Karpas-422 (cell line): ENCODE measurements around the gene TMPRSS13. TPM values are rescaled to one million over a fixed set of nuclear protein-coding genes. Genes with fewer than 3 reads are reported as not detected.

Source experiments
- DNase-seq: peaks from one replicate; pipeline ENCODE4 v3.0.0-alpha.2; 2015
- H2AFZ ChIP-seq: fragments of 200-600 bp; sonication (generic); 2 replicates; pipeline ENCODE4 v1.6.1; 2014; ENCODE audit warnings: antibody characterized with exemption, low read length, mixed read lengths
- H3K27ac ChIP-seq: fragments of 200-600 bp; sonication (generic); 2 replicates; pipeline ENCODE4 v1.5.1; 2014; ENCODE audit warnings: mild to moderate bottlenecking, low read length, moderate library complexity
- H3K27me3 ChIP-seq: fragments of 200-600 bp; sonication (generic); 2 replicates; pipeline ENCODE4 v1.6.1; 2014; ENCODE audit warnings: low read length, mixed read lengths
- H3K36me3 ChIP-seq: fragments of 200-600 bp; sonication (generic); 2 replicates; pipeline ENCODE4 v1.6.1; 2014; ENCODE audit warnings: low read length, mixed read lengths; ENCODE audit not compliant: insufficient read depth
- H3K4me1 ChIP-seq: fragments of 200-600 bp; sonication (generic); 2 replicates; pipeline ENCODE4 v1.6.1; 2014; ENCODE audit warnings: mild to moderate bottlenecking, low read length, mixed read lengths
- H3K4me2 ChIP-seq: fragments of 200-600 bp; sonication (generic); 2 replicates; pipeline ENCODE4 v1.6.1; 2014; ENCODE audit warnings: low read length, low read depth, mild to moderate bottlenecking; ENCODE audit not compliant: poor library complexity, severe bottlenecking
- H3K4me3 ChIP-seq: fragments of 200-600 bp; sonication (generic); 2 replicates; pipeline ENCODE4 v1.5.1; 2014; ENCODE audit warnings: mild to moderate bottlenecking, antibody characterized with exemption, low read length, mixed read lengths
- H3K79me2 ChIP-seq: fragments of 200-600 bp; sonication (generic); 2 replicates; pipeline ENCODE4 v1.6.1; 2014; ENCODE audit warnings: mild to moderate bottlenecking, low read length, mixed read lengths
- H3K9ac ChIP-seq: fragments of 200-600 bp; sonication (generic); 2 replicates; pipeline ENCODE4 v1.6.0; 2014; ENCODE audit warnings: low read length
- H3K9me2 ChIP-seq: fragments of 200-600 bp; sonication (generic), shearing (Covaris generic); replicated peaks from 2 replicates; pipeline ENCODE4 v1.6.0; 2014; ENCODE audit warnings: mild to moderate bottlenecking, low read length, moderate library complexity; ENCODE audit not compliant: insufficient read depth
- H3K9me3 ChIP-seq: fragments of 300-700, 200-600 bp; sonication (generic); 2 replicates; pipeline ENCODE4 v1.6.1; 2014; ENCODE audit warnings: low read length, mixed read lengths
- H4K20me1 ChIP-seq: fragments of 200-600 bp; sonication (generic); 2 replicates; pipeline ENCODE4 v1.6.1; 2014; ENCODE audit warnings: mild to moderate bottlenecking, antibody characterized with exemption, low read length, low read depth; ENCODE audit not compliant: insufficient read depth
- total RNA-seq: library from RNA; depleted of rRNA; stranded (reverse); fragments of >200 nt; shearing (Covaris generic); gene quantifications from 2 replicates; pipeline ENCODE4 v1.2.3, GENCODE V29; 2014; ENCODE audit warnings: low replicate concordance

Gene TMPRSS13
- total RNA-seq, 1 experiment from 2014 or later, result 1.1 TPM

DNA sequence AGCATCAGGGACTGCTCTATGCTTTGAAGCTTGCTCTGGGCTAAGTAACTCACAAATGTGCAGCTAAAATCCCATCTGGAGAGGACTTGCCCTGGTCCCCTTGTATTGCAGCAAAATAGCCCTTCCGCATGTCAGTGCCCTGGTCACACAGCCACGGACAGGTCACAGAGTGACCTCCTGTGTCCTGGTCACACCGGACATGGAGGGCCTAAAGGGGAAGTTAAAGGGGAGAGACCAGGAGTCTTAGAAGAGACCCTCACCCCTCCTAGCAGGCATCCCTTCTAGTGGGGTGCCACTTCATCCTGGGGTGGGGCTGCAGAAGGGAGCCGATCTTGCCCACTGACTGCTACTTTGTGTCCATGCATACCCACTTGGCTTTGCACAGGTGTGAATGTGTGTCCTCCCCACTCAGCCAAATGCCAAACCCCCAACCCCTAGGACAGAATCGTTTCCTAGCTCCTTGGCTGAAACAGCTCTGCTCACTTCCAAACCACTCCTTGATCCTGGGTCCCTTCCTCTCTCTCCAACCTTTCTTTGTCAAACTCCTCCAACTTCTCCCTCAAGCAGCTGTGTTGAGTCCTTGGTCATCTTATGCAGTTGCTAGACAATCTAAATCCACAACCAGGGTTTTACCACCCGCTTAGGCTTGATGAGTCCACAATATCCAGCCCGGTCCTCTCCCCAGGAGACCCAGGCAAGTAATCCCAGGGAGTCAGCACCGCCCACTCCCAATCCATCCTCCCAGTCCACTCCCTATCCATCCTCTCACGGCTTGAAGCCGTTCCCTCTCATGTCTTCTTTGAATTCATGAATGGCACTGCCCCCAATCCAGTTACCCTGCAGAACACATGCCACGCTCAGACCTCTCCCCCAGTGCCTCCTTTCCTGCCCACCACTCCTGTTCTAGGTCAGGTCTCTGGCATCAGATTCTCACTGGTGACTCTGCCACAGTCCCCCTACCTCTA is 49.4 kb downstream of the TMPRSS13 start:
- Histone ChIP-seq H3K9me2 (no peaks in the 10 kb centered on the region), H3K9me3 (no peaks in the 10 kb centered on the region), H4K20me1 (no peaks in the 10 kb centered on the region), H3K4me3 (no peak overlapping the region), H3K4me2 (no peak overlapping the region), H2AFZ (no peak overlapping the region), H3K36me3 (no peaks in the 10 kb centered on the region), H3K4me1 (no peaks in the 10 kb centered on the region), H3K79me2 (no peaks in the 10 kb centered on the region), H3K9ac (no peak overlapping the region), H3K27me3 (no peaks in the 10 kb centered on the region), H3K27ac (no peak overlapping the region)
- no peak for DNase-seq

GRCh38 chr11:117878939-117879475 is 50.2 kb downstream of the TMPRSS13 start:
- Histone ChIP-seq H3K9me2 (no peaks in the 10 kb centered on the region), H3K27ac (no peak overlapping the region), H3K27me3 (no peaks in the 10 kb centered on the region)

GRCh38 chr11:117878314-117878938 is 50.8 kb downstream of the TMPRSS13 start:
- H3K4me1 ChIP-seq, result no peaks in the 10 kb centered on the region
- no peak for DNase-seq
- H3K9me2 ChIP-seq, result no peaks in the 10 kb centered on the region
- no peak overlapping the region for H3K4me2 ChIP-seq
- H2AFZ ChIP-seq, result no peak overlapping the region
- H3K4me3 ChIP-seq, result no peak overlapping the region
- H4K20me1 ChIP-seq, result no peaks in the 10 kb centered on the region
- no peak overlapping the region for H3K27ac ChIP-seq
- no peaks in the 10 kb centered on the region for H3K9me3 ChIP-seq
- no peak overlapping the region for H3K9ac ChIP-seq
- no peaks in the 10 kb centered on the region for H3K36me3 ChIP-seq
- H3K27me3 ChIP-seq, result no peaks in the 10 kb centered on the region
- H3K79me2 ChIP-seq, result no peaks in the 10 kb centered on the region

More at GRCh38 chr11:117878939-117879475, 50.2 kb downstream of the TMPRSS13 start:
- Histone ChIP-seq H3K9me3 (no peaks in the 10 kb centered on the region), H3K4me3 (no peak overlapping the region), H3K4me2 (no peak overlapping the region), H3K4me1 (no peaks in the 10 kb centered on the region), H3K36me3 (no peaks in the 10 kb centered on the region), H3K79me2 (no peaks in the 10 kb centered on the region), H4K20me1 (no peaks in the 10 kb centered on the region), H2AFZ (no peak overlapping the region), H3K9ac (no peak overlapping the region)
- DNase-seq, result no peak

GRCh38 chr11:117877120-117877784 is 52.0 kb downstream of the TMPRSS13 start:
- H3K9ac ChIP-seq, result no peak overlapping the region
- no peaks in the 10 kb centered on the region for H3K4me1 ChIP-seq
- no peaks in the 10 kb centered on the region for H3K9me3 ChIP-seq
- no peaks in the 10 kb centered on the region for H3K9me2 ChIP-seq
- no peak overlapping the region for H3K4me3 ChIP-seq
- no peak overlapping the region for H2AFZ ChIP-seq
- H3K27ac ChIP-seq, result no peak overlapping the region
- no peaks in the 10 kb centered on the region for H3K27me3 ChIP-seq
- H4K20me1 ChIP-seq, result no peaks in the 10 kb centered on the region
- H3K79me2 ChIP-seq, result no peaks in the 10 kb centered on the region
- H3K36me3 ChIP-seq, result no peaks in the 10 kb centered on the region
- no peak for DNase-seq
- no peak overlapping the region for H3K4me2 ChIP-seq

GRCh38 chr11:117876341-117877119 is 52.7 kb downstream of the TMPRSS13 start, which contains the start of gene FXYD6:
FXYD6 (minus strand) TSS chr11:117876658; CDS start chr11:117842776, 33,882 bp downstream.
- no peaks in the 10 kb centered on the region for H3K4me1 ChIP-seq
- no peaks in the 10 kb centered on the region for H3K79me2 ChIP-seq
- DNase-seq, result no peak
- H3K27me3 ChIP-seq, result no peaks in the 10 kb centered on the region
- H3K27ac ChIP-seq, result no peak within 1 kb of the TSS
- H3K9ac ChIP-seq, result no peak within 1 kb of the TSS
- H3K4me3 ChIP-seq, result no peak within 1 kb of the TSS
- H4K20me1 ChIP-seq, result no peaks in the 10 kb centered on the region
- no peak within 1 kb of the TSS for H2AFZ ChIP-seq
- no peaks in the 10 kb centered on the region for H3K9me3 ChIP-seq
- H3K36me3 ChIP-seq, result no peaks in the 10 kb centered on the region
- H3K4me2 ChIP-seq, result no peak within 1 kb of the TSS
- no peaks in the 10 kb centered on the region for H3K9me2 ChIP-seq

DNA sequence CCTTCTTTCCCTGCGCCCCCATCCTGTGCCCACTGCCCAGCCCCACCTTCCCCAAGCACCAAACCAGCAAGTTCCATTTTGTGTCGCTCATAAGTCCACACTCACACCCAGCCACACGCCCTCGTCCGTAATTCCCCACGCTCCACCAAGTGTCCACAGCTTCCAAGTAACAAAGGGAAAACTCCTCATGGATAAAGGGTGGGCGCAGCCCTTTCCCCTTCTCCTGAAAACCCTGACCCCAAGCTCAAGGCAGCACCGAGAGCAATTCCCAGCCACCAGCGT is 53.2 kb downstream of the TMPRSS13 start:
- no peaks in the 10 kb centered on the region for H4K20me1 ChIP-seq
- H3K4me1 ChIP-seq, result no peaks in the 10 kb centered on the region
- no peak overlapping the region for H3K4me3 ChIP-seq
- H3K79me2 ChIP-seq, result no peaks in the 10 kb centered on the region
- no peak overlapping the region for H3K4me2 ChIP-seq
- no peaks in the 10 kb centered on the region for H3K36me3 ChIP-seq
- H3K27me3 ChIP-seq, result no peaks in the 10 kb centered on the region
- no peaks in the 10 kb centered on the region for H3K9me2 ChIP-seq
- H3K9ac ChIP-seq, result no peak overlapping the region
- no peak overlapping the region for H2AFZ ChIP-seq
- DNase-seq, result no peak
- no peak overlapping the region for H3K27ac ChIP-seq
- no peaks in the 10 kb centered on the region for H3K9me3 ChIP-seq

- DNase-seq, result no peak
- H3K4me3 ChIP-seq, result no peak overlapping the region
- no peak overlapping the region for H3K4me2 ChIP-seq
- no peaks in the 10 kb centered on the region for H3K27me3 ChIP-seq
- no peak overlapping the region for H3K9ac ChIP-seq
- no peaks in the 10 kb centered on the region for H3K9me3 ChIP-seq
- no peak overlapping the region for H2AFZ ChIP-seq
- H3K79me2 ChIP-seq, result no peaks in the 10 kb centered on the region
- H3K9me2 ChIP-seq, result no peaks in the 10 kb centered on the region
- no peaks in the 10 kb centered on the region for H3K4me1 ChIP-seq
- no peaks in the 10 kb centered on the region for H4K20me1 ChIP-seq
- no peak overlapping the region for H3K27ac ChIP-seq
- H3K36me3 ChIP-seq, result no peaks in the 10 kb centered on the region
Observed at GRCh38 chr11:117875382-117876058, 53.7 kb downstream of the TMPRSS13 start.
